HepG2 (cell line): ENCODE data around the gene SLC16A13. TPM values are rescaled to one million over a fixed set of nuclear protein-coding genes. Genes with fewer than 3 reads are reported as not detected.

Experiments used
- ATAC-seq: fragments of 200-7000 bp; cut with Tn5 transposase; 3 replicates; pipeline ENCODE4 v1.9.1; 2020; ENCODE audit warnings: mild to moderate bottlenecking, moderate library complexity
- BruUV-seq: library from RNA; stranded (reverse); fragments of 400-500 nt; replicated peaks from 2 replicates; lab custom pipeline; 2021; lab: Mats Ljungman, UMichigan
- CTCF ChIA-PET: fragments of 300-600 bp; formaldehyde crosslinking; extraction: SDS; loops from one replicate; lab custom pipeline; 2021; ENCODE audit warnings: low total read pairs, inconsistent platforms, low intra/inter-chr PET ratio; lab: Yijun Ruan, JAX
- POLR2A ChIA-PET: fragments of 350-600 bp; sonication (Branson Sonifier 250); formaldehyde crosslinking; loops from one replicate; lab custom pipeline; 2020; ENCODE audit warnings: antibody characterized with exemption, inconsistent platforms; lab: Yijun Ruan, JAX
- DNase-seq: peaks from one replicate; pipeline ENCODE4 v3.0.0-alpha.2; 2015; ENCODE audit warnings: low spot score
- FAIRE-seq: peaks from 3 replicates; lab custom pipeline; 2011; peaks lifted over from hg19 to GRCh38; lab: Jason Lieb, UNC
- H2AFZ ChIP-seq: one replicate; pipeline ENCODE4 v1.6.1; 2011; ENCODE audit warnings: low read length, inconsistent platforms
- H3K27ac ChIP-seq: fragments of 300-600 bp; 3 replicates; pipeline ENCODE4 v1.8.0; 2011; ENCODE audit warnings: mixed run types, mild to moderate bottlenecking, mixed read lengths, low read length, inconsistent platforms; ENCODE audit not compliant: insufficient read depth; ENCODE audit errors: extremely low read length
- H3K27me3 ChIP-seq, 2 experiments: fragments of 200-600 bp in 1 of 2; 2 replicates in 1 of 2; 3 replicates in 1 of 2; pipeline versions ENCODE4 v1.6.0 to v1.8.0; 2011; ENCODE audit warnings: low read length in 2 of 2, mild to moderate bottlenecking in 2 of 2, moderate library complexity in 2 of 2, inconsistent platforms in 1 of 2; ENCODE audit not compliant: insufficient read depth in 2 of 2, control insufficient read depth in 1 of 2
- H3K36me3 ChIP-seq, 2 experiments: fragments of 200-600 bp in 1 of 2; replicated peaks in 1 of 2; 2 replicates in 1 of 2; 3 replicates in 1 of 2; pipeline versions ENCODE4 v1.5.1 to v1.8.0; 2011; ENCODE audit warnings: low read length in 2 of 2, inconsistent platforms in 1 of 2; ENCODE audit not compliant: insufficient read depth in 2 of 2, control insufficient read depth in 1 of 2
- H3K4me1 ChIP-seq: 2 replicates; pipeline ENCODE4 v1.5.1; 2012; ENCODE audit warnings: low read length, inconsistent platforms; ENCODE audit not compliant: insufficient read depth
- H3K4me2 ChIP-seq: 2 replicates; pipeline ENCODE4 v1.6.0; 2011; ENCODE audit warnings: low read depth, low read length, inconsistent platforms
- H3K4me3 ChIP-seq, 3 experiments: fragments of 200-600 bp in 1 of 3; sonication (generic), shearing (Covaris generic) in 1 of 3; replicated peaks in 1 of 3; 2 replicates each; pipeline ENCODE4 v1.5.1; 2011 to 2016; ENCODE audit warnings: low read length in 3 of 3, inconsistent platforms in 2 of 3, low read depth in 2 of 3, mild to moderate bottlenecking in 2 of 3, control low read depth in 1 of 3, mixed read lengths in 1 of 3; ENCODE audit not compliant: insufficient read depth in 1 of 3
- H3K79me2 ChIP-seq: one replicate; pipeline ENCODE4 v1.6.1; 2011; ENCODE audit warnings: low read length, inconsistent platforms; ENCODE audit not compliant: insufficient read depth
- H3K9ac ChIP-seq: 2 replicates; pipeline ENCODE4 v1.6.0; 2011; ENCODE audit warnings: mild to moderate bottlenecking, low read depth, low read length, inconsistent platforms; ENCODE audit not compliant: insufficient read depth
- H3K9me3 ChIP-seq: 2 replicates; pipeline ENCODE4 v1.5.1; 2012; ENCODE audit warnings: mild to moderate bottlenecking, low read length
- H4K20me1 ChIP-seq: 2 replicates; pipeline ENCODE4 v1.6.0; 2011; ENCODE audit warnings: inconsistent platforms, mild to moderate bottlenecking, low read length, moderate library complexity; ENCODE audit not compliant: insufficient read depth
- ARHGAP35 ChIP-seq: sonication (generic); formaldehyde crosslinking; IDR thresholded peaks from 2 replicates; pipeline ENCODE4 v1.9.0; 2022; ENCODE audit warnings: mild to moderate bottlenecking, inconsistent platforms, moderate library complexity, missing genetic modification reagents, borderline replicate concordance
- CREB1 ChIP-seq, 2 experiments: fragments of 450-650 bp in 1 of 2; IDR thresholded peaks; 2 replicates each; pipeline ENCODE4 v1.6.1; 2016 to 2017; ENCODE audit warnings: control low read depth in 1 of 2, mild to moderate bottlenecking in 1 of 2, missing compliant biosample characterization in 1 of 2, missing genetic modification characterization in 1 of 2
- DMAP1 ChIP-seq: IDR thresholded peaks from 2 replicates; pipeline ENCODE4 v1.6.1; 2016
- ISL2 ChIP-seq: sonication (generic); formaldehyde crosslinking; IDR thresholded peaks from 2 replicates; pipeline ENCODE4 v1.5.0; 2020; ENCODE audit warnings: missing genetic modification reagents
- PAX8 ChIP-seq: sonication (generic); formaldehyde crosslinking; IDR thresholded peaks from 2 replicates; pipeline ENCODE4 v1.8.0; 2022; ENCODE audit warnings: mild to moderate bottlenecking, missing genetic modification reagents, borderline replicate concordance
- RCOR2 ChIP-seq: IDR thresholded peaks from 2 replicates; pipeline ENCODE4 v1.6.1; 2016; ENCODE audit warnings: missing biosample characterization, missing genetic modification reagents
- SRY ChIP-seq: sonication (generic); formaldehyde crosslinking; IDR thresholded peaks from 2 replicates; pipeline ENCODE4 v1.8.0; 2022; ENCODE audit warnings: mild to moderate bottlenecking, missing genetic modification reagents
- WGBS: methylation state at CpG from one replicate; pipeline ENCODE4 v1.1.6; 2017; ENCODE audit warnings: low lambda C conversion rate; 5-methylcytosine and 5-hydroxymethylcytosine counted together
- in situ Hi-C: cut with HindIII; loops from 2 replicates; pipeline ENCODE4 v1.10.0; 2017; ENCODE audit warnings: low pct_unique_long_range_greater_than_20kb; ENCODE audit not compliant: extremely low pct_ligation_motif_present
- intact Hi-C: fragments of 100-400 bp; cut with micrococcal nuclease; formaldehyde crosslinking; loops from one replicate; pipeline ENCODE4 v1.10.0; 2022; ENCODE audit not compliant: unreplicated experiment
- polyA plus RNA-seq, 8 experiments: library from polyadenylated mRNA; depleted of rRNA in 3 of 8; stranded (reverse) in 7 of 8; unstranded in 1 of 8; fragments of >200 nt; fragmentation: Illumina TruSeq in 4 of 8; extraction: Trizol in 4 of 8; gene quantifications; 2 replicates each; pipeline versions ENCODE4 v1.2.1 to v1.2.3, GENCODE V29; 2011 to 2016; ENCODE audit warnings: low read depth in 4 of 8, missing spikeins in 1 of 8, mixed read lengths in 1 of 8; ENCODE audit not compliant: insufficient read depth in 1 of 8
- total RNA-seq, 5 experiments: library from RNA; depleted of rRNA; stranded (reverse); fragments of >200 nt; fragmentation: Illumina TruSeq; extraction: Trizol; gene quantifications; 2 replicates each; pipeline ENCODE4 v1.2.3, GENCODE V29; 2016; ENCODE audit warnings: low read depth in 1 of 5
- TF ChIP-seq, protein P1 (sequence below): conservative IDR thresholded peaks from 2 replicates; pipeline ENCODE4 v1.6.1; 2018; ENCODE audit warnings: missing genetic modification reagents
- TF ChIP-seq, protein P2 (sequence below): sonication (generic); formaldehyde crosslinking; IDR thresholded peaks from 2 replicates; pipeline ENCODE4 v1.4.0; 2020; ENCODE audit warnings: missing genetic modification reagents, low read depth, mild to moderate bottlenecking, borderline replicate concordance
- TF ChIP-seq, protein P3 (sequence below): sonication (generic); formaldehyde crosslinking; conservative IDR thresholded peaks from 2 replicates; pipeline ENCODE4 v1.8.0; 2022; ENCODE audit warnings: mild to moderate bottlenecking, moderate library complexity, missing genetic modification reagents
- TF ChIP-seq, protein P4 (sequence below): sonication (generic); formaldehyde crosslinking; IDR thresholded peaks from 2 replicates; pipeline ENCODE4 v1.5.1; 2020; ENCODE audit warnings: mild to moderate bottlenecking, missing genetic modification reagents, moderate library complexity
- TF ChIP-seq, protein P5 (sequence below): sonication (generic); formaldehyde crosslinking; IDR thresholded peaks from 2 replicates; pipeline ENCODE4 v1.4.0; 2020; ENCODE audit warnings: missing genetic modification reagents

The SLC16A13 gene
- total and polyA plus RNA-seq, 2 of the 13 experiments (the other 11 are each of a cell fraction or from before 2014, with no cell fraction given) = 2.2 to 3.0 TPM

DNA sequence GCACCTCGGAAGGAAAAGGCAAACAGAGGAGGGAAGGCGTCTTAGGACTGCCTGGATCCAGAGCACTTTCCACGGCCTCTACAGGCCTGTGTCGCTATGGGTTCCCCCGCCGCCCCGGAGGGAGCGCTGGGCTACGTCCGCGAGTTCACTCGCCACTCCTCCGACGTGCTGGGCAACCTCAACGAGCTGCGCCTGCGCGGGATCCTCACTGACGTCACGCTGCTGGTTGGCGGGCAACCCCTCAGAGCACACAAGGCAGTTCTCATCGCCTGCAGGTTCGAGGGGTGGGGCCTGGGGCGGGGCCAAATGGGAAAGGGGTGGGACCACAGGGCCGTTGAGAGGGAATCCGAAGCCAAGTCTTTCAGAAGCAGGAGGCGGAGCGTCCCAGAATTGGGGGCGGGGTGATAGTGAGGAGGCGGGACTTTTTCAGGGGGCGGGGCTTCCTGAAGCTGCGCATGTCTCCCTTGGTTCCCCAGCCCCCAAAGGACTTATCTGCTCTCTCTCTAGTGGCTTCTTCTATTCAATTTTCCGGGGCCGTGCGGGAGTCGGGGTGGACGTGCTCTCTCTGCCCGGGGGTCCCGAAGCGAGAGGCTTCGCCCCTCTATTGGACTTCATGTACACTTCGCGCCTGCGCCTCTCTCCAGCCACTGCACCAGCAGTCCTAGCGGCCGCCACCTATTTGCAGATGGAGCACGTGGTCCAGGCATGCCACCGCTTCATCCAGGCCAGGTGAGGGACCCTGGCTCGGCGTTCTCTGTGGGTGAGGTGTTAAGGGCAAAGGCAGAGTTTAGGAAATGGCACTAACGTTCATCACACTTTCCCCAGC is 12.0 kb upstream of the SLC16A13 start:
- WGBS = 72% methylated on average over 48 of the region's 51 CpGs
- Histone ChIP-seq H3K36me3 (no peaks in the 10 kb centered on the region), H3K4me3 (no peak overlapping the region), H3K27ac (no peak overlapping the region), H3K4me1 (peaks cover 62% of the 10 kb centered on the region), H3K9ac (no peak overlapping the region), H3K4me2 (no peak overlapping the region), H2AFZ (no peak overlapping the region), H4K20me1 (no peaks in the 10 kb centered on the region), H3K9me3 (no peaks in the 10 kb centered on the region), H3K27me3 (peaks cover 0 to 23% of the 10 kb centered on the region in 2 experiments; a peak in 3 of 5 replicates), H3K79me2 (no peaks in the 10 kb centered on the region)
- in situ Hi-C loops (no loop called here), intact Hi-C loops (loop anchor here (5.0 to 10.0 kb wide), 2 partner anchors 111 to 179 kb away; no protein-coding TSS in a partner anchor)
- ATAC-seq (no peak), DNase-seq (no peak), FAIRE-seq (no peak)
- CTCF ChIA-PET = no interaction called here
- no TSS peak for BruUV-seq
- POLR2A ChIA-PET = interaction anchor here (1.5 to 2.6 kb wide), 2 partner anchors 11 to 12 kb away, joined by 5 to 20 read pairs; partner anchors contain the start of genes RNASEK and SLC16A13
- TF ChIP-seq SRY (CRISPR knock-in tag) = no peak
- TF ChIP-seq, protein P1, sequence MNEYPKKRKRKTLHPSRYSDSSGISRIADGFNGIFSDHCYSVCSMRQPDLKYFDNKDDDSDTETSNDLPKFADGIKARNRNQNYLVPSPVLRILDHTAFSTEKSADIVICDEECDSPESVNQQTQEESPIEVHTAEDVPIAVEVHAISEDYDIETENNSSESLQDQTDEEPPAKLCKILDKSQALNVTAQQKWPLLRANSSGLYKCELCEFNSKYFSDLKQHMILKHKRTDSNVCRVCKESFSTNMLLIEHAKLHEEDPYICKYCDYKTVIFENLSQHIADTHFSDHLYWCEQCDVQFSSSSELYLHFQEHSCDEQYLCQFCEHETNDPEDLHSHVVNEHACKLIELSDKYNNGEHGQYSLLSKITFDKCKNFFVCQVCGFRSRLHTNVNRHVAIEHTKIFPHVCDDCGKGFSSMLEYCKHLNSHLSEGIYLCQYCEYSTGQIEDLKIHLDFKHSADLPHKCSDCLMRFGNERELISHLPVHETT (CRISPR knock-in tag) = no peak
- no peak for TF ChIP-seq ISL2 (CRISPR knock-in tag)
- no peak for TF ChIP-seq ARHGAP35 (CRISPR knock-in tag)
- TF ChIP-seq, protein P2, sequence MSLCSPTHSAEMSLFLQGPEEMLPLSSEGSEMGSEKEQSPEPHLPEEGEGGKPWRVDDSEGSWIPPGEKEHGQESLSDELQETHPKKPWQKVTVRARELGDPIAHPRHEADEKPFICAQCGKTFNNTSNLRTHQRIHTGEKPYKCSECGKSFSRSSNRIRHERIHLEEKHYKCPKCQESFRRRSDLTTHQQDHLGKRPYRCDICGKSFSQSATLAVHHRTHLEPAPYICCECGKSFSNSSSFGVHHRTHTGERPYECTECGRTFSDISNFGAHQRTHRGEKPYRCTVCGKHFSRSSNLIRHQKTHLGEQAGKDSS (CRISPR knock-in tag) = no peak
- TF ChIP-seq, protein P3, sequence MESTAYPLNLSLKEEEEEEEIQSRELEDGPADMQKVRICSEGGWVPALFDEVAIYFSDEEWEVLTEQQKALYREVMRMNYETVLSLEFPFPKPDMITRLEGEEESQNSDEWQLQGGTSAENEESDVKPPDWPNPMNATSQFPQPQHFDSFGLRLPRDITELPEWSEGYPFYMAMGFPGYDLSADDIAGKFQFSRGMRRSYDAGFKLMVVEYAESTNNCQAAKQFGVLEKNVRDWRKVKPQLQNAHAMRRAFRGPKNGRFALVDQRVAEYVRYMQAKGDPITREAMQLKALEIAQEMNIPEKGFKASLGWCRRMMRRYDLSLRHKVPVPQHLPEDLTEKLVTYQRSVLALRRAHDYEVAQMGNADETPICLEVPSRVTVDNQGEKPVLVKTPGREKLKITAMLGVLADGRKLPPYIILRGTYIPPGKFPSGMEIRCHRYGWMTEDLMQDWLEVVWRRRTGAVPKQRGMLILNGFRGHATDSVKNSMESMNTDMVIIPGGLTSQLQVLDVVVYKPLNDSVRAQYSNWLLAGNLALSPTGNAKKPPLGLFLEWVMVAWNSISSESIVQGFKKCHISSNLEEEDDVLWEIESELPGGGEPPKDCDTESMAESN (CRISPR knock-in tag) = no peak
- no peak for TF ChIP-seq RCOR2 (CRISPR knock-in tag)
- TF ChIP-seq DMAP1 (CRISPR knock-in tag) = no peak
- TF ChIP-seq, protein P4, sequence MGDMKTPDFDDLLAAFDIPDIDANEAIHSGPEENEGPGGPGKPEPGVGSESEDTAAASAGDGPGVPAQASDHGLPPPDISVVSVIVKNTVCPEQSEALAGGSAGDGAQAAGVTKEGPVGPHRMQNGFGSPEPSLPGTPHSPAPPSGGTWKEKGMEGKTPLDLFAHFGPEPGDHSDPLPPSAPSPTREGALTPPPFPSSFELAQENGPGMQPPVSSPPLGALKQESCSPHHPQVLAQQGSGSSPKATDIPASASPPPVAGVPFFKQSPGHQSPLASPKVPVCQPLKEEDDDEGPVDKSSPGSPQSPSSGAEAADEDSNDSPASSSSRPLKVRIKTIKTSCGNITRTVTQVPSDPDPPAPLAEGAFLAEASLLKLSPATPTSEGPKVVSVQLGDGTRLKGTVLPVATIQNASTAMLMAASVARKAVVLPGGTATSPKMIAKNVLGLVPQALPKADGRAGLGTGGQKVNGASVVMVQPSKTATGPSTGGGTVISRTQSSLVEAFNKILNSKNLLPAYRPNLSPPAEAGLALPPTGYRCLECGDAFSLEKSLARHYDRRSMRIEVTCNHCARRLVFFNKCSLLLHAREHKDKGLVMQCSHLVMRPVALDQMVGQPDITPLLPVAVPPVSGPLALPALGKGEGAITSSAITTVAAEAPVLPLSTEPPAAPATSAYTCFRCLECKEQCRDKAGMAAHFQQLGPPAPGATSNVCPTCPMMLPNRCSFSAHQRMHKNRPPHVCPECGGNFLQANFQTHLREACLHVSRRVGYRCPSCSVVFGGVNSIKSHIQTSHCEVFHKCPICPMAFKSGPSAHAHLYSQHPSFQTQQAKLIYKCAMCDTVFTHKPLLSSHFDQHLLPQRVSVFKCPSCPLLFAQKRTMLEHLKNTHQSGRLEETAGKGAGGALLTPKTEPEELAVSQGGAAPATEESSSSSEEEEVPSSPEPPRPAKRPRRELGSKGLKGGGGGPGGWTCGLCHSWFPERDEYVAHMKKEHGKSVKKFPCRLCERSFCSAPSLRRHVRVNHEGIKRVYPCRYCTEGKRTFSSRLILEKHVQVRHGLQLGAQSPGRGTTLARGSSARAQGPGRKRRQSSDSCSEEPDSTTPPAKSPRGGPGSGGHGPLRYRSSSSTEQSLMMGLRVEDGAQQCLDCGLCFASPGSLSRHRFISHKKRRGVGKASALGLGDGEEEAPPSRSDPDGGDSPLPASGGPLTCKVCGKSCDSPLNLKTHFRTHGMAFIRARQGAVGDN (CRISPR knock-in tag) = peak; percentile 58
- no peak for TF ChIP-seq PAX8 (CRISPR knock-in tag)
- TF ChIP-seq, protein P5, sequence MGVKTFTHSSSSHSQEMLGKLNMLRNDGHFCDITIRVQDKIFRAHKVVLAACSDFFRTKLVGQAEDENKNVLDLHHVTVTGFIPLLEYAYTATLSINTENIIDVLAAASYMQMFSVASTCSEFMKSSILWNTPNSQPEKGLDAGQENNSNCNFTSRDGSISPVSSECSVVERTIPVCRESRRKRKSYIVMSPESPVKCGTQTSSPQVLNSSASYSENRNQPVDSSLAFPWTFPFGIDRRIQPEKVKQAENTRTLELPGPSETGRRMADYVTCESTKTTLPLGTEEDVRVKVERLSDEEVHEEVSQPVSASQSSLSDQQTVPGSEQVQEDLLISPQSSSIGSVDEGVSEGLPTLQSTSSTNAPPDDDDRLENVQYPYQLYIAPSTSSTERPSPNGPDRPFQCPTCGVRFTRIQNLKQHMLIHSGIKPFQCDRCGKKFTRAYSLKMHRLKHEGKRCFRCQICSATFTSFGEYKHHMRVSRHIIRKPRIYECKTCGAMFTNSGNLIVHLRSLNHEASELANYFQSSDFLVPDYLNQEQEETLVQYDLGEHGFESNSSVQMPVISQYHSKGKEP (CRISPR knock-in tag) = no peak
- TF ChIP-seq CREB1 (IDR thresholded peaks at IDR 0.05) = peak; percentile 61
- no peak for TF ChIP-seq CREB1 (CRISPR knock-in tag; IDR thresholded peaks at IDR 0.05)
